T-helper 9 cell (primary cell): ENCODE results near the gene CTPS2.

Source experiments
- DNase-seq: peaks from one replicate; pipeline ENCODE4 v3.0.0-alpha.2; 2020

Gene CTPS2

DNA sequence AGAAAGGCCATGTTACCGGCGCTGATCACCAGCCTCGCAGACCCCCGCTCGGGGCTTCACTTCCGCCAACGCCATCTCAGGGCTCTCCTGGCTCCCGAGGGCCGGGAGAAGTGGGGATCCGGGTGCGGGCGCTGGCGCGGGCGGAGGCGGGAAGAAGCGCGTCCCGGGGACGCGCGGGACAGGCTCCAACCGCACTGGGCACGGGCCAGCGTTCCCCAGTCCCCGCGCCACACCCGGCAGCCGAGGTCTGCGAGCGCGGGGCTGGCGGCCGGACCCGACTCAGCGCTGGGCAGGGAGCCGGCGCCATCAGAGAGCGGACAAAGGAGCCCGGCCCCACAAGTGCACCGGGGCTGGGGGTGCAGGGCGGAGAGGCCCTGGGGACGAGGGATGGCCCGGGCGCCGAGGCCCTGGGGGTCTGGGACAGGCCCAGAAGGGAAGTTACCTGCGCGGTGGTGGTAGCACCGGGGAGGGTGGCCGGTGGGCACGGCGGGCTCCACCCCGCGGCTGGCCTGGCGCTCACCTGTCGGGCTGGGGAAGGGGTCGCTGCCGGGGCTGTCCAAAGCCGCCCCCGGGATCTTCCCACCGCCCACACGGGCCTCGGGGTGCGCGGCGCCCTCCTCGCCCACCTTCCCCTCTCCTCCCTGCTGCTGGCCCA is 449 bp downstream of the CTPS2 start:
- DNase-seq = no peak

DNA sequence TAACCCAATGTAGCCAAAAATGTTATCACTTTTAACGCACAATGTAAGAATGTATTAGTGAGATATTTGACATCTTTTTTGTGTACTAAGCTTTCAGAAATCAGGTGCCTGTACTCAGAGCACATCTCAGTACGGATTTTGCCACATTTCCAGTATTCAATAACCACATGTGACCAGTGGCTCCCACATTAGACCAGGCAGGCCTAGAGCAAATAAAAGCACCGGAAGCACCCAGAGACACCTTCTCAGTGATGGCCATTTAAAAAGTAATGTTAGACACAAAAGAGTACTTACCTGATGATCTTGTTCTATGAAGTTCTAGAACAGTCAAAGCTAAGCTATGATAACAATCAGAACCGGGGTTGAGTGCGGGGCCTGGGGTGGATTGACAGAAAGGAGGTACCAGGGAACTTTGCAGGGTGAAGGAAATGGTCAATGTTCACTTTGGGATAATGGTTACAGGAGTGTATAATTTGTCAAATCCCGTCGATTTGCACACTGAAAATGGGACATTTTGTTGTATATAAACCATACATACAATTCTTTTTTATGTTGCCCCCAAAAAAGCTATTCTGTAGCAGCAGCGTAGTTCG is 1.2 kb downstream of the CTPS2 start:
- no peak for DNase-seq

DNA sequence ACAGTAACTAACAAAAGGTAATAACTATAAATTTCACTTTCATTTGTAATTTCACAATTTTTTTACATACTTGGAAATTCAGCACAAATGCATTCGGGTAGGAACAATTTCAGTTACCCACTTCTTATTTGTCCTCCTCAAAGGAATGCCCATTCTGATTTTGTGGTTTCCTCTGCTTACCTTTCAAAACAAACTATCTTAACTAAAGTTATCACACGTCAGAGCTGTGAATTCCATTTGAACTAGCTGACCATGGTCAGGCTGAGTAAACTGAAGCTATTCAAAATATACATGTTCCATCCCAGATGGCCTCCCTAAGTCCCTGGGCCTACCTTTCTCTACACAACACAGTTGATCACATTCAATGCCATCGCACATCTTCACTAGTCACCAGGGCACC is 4.5 kb downstream of the CTPS2 start:
- DNase-seq = no peak

DNA sequence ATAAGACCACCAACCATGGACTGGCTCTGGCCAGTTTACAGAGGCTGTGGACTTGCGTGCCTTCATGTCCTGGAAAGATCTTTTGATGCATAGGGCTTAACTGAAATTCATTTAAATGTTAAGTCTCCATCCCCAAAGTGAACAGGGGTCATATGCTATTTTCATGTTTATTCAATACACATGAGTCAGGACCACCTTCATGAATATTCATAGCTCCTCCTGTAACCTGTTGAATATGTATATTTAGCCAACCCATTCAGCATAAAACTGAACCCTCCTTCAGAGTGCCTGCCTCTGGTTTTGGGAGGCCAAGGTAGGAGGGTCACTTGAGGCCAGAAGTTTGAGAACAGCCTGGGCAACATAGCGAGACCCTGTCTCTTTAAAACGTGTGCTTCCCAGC is 7.1 kb downstream of the CTPS2 start:
- no peak for DNase-seq

DNA sequence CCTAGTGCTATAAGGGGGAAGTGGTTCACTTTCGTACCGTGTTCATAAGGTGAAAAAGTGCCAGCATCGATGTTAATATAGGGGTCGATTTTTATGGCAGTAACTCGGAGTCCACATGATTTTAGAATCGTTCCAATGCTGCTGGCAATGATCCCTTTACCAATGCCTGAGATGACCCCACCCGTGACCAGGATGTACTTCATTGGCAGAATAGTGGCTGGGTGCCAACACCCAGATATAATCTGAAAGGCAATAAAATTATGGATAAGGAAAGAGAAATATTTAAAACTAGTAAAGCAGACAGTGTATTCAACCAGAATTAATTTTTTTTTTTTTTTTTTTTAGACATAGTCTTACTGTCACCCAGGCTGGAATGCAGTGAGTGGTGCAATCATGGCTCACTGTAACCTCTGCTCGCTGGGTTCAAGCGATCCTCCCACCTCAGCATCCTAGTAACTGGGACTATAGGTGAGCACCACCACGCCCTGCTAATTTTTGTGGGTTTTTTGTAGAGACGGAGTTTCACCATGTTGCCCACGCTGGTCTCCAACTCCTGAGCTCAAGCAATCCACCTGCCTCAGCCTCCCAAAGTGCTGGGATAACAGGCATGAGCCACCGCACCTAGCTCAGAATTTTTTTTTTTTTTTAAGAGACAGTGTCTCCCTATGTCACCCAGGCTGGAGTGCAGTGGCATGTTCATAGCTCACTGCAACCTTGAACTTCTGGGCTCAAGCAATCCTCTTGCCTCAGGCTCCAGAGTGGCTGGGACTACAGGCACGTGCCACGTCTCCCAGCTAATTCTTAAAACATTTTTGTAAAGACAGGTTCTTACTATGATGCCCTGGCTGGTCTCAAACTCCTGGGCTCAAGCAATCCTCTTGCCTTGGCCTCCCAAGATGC is 9.5 kb downstream of the CTPS2 start:
- DNase-seq = no peak

DNA sequence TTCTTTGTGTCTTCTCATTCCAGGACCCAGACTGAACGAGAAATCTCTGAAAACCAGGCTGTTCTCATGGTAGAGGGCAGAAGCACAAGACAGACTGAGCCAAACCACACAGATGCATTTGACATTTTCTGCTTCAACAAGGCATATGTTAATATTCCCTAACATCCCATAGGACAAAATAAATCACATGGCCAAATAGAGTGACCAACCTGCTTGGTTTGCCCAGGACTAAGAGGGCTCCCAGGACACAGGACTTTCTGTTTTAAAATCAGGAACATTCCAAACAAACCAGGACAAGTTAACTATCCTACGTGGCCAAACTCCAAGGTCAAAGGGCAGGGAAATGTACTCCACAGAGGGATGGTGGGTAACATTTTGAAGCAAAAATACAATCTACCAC is 11.7 kb downstream of the CTPS2 start:
- DNase-seq = no peak

DNA sequence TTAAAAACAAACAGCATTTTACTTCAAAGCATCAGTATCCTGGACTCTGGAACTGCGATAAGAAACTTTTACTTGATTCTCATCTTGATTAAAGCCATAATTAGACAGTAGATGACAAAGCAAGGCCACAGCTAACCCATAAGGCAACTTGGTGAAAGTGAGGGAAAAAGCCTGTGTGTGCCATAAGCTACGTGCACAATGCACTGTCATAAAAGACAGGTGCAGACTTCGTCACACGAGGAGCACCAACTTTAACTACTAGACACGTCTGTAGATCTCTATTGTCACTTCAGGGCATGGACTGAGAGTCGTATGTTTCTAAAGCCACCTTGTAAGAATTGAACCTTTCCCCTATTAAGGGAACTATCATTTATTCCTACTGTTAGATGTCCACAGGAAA is 13.1 kb downstream of the CTPS2 start:
- no peak for DNase-seq

DNA sequence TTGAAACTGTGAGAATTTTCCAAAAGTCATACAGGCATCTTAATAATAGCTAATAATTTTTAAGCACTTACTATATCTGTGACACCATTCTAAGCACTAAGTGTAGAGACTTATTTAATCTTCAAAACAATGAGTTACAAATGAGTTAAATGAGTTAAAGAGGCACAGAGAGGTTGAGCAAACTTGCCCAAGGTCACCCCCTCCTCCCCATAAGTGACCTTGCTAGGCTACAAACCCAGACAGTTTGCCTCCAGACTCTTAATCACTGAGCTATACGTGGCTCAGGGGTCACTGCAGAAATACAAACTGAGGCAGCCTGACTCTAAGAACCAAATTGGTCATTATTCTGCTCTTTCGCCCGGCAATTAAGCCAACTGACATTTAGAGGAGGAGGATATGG is 15.5 kb downstream of the CTPS2 start:
- DNase-seq = no peak

DNA sequence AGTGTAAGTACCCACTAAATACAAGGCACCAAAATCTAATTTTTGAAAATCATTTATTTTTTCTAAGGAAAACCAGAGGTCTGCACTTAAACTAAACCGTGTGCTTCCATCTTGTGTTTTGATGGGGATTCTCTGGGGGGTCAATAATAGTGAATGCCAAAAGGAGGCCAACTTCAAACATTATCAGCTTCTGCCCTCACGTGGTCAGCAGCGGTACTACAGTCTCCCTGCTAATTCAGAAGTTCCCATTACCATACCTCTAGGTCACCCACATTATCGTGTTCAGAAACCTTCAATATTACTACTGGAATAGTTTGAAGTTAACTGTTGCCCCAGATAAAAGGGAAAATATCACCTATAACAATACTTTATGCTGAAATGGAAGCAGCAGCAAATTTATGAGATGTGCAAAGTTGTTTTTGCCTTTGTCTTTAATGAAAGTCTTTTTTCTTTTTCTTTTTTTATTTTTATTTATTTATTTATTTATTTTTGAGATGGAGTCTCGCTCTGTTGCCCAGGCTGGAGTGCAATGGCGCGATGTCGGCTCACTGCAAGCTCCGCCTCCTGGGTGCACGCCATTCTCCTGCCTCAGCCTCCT is 17.3 kb downstream of the CTPS2 start:
- peak; percentile 70 for DNase-seq

DNA sequence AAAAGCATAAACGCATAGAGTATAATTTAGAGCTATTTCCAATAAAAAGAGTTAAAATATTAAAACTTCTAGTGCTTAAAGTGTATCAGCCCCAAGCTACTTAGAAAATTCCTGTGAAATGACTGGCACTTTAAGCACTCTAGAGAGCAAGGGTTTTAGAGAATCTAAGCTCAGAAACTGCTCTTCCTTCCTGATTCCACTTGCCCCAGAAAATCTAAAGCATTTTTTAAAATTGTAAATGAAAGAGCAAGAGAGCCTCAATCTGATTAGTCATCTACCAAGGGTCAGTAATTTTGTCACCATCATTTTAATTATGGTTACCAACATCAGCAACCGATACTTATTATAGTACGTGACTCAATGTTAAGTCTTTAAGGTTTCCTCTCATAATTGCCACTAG is 25.0 kb downstream of the CTPS2 start:
- DNase-seq = no peak

DNA sequence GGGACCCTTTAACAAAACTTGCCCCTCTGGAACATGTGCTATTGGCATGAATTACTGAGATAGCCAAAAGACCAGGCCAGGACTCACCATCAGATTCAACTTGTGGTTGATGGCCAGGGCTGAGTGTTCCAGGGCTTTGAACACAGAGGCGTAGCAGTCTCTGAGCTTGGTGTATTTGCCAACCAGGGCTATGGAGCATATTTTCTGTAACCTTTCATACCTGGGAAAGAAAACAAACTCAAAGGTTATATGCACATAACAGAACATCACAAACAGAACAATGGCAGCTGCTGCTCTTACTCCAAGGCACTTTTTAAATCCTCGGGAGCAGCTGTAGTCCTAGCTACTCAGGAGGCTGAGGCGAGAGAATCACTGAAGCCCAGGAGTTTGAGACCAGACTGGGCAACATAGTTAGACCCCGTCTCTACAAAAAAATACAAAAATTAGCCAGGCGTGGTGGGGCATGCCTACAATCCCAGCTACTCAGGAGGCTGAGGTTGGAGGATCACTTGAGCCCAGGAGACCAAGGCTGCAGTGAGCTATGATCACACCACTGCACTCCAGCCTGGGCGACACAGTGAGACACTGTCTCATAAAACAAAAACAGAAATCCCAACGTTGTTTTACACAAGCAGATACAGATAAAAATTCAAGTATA is 29.3 kb downstream of the CTPS2 start:
- DNase-seq = no peak

DNA sequence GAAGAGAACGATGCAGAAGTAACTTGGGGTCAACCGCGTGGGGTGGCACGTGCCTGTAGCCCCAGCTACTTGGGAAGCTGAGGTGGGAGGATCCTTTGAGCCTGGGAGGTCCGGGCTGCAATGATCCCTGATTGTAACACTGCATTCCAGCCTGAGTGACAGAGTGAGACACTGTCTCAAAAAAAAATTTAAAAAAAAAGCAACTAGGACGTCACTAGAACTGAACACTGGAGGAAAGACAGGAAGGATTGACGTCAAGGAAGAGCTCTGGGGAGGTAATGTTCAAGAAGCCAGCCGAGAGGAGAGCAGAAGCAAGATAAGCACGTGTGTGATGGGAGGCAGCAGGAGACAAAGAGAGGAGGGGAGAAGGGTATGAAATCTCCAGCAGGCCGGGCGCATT is 33.8 kb downstream of the CTPS2 start:
- DNase-seq = no peak

DNA sequence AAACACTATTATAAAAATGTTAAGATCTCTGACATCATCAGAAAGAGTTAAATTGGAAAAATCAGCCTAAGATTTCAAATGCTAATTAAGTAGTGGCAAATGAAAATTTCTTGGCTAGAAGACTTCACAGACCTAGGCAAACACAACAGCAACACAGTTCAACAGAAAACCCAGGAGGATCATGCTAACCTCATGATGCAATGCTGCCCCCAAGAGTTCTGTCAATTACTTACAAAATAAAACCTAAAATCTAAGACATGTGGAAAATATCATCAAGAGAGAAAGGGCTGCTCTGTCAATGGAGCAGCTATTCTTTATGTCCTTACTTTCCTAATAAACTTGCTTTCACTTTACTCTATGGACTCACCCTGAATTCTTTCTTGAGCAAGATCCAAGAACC is 41.5 kb downstream of the CTPS2 start:
- DNase-seq = no peak

DNA sequence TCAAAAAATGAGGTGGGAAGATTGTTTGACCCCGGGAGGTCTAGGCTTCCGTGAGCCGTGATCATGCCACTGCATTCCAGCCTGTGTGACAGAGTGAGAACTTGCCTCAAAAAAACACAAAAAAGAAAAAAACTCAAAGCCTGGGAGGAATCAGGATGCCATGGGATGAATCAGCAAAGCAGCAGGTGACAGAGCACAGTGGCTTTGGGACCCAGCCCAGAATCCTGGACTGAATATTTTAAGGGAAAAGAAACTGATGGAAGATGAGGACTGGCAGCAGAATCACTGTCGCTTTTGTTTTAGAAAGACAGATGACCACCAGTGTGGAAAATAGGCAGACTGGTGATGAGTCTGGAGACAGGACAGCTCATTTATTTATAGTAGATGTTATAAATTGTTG is 45.9 kb downstream of the CTPS2 start:
- DNase-seq = no peak

DNA sequence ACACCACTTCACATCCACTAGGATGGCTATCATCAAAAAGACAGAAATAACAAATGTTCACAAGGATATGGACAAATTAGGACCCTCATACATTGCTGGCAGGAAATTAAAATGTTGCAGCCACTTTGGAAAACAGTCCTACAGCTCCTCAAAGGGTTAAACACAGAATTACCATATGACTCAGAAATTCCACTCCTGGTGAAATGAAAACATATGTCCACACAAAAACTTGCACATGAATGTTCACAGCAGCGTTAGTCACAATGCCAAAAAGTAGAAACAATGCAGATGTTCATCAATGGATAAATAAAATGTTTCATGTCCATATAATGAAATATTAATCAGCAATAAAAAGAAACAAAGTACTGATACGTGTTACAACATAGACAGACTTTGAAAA is 47.4 kb downstream of the CTPS2 start:
- DNase-seq = no peak

DNA sequence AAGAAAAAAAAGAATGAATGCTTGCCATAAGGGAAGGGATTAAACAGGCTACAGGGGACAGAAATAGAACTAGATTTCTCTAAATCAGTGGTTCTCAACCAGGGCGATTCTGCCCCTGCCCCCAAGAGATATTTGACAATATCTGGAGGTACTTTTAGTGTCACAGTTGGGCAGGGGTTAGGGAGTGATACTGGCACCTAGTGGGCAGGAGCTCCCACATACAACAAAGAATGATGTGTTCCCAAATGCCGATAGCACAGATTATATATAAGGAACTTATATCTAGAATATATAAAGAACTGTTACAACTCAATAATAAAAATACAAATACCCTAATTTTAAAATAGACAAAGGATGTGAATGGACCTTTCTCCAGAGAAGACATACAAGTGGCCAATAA is 47.8 kb downstream of the CTPS2 start:
- no peak for DNase-seq

DNA sequence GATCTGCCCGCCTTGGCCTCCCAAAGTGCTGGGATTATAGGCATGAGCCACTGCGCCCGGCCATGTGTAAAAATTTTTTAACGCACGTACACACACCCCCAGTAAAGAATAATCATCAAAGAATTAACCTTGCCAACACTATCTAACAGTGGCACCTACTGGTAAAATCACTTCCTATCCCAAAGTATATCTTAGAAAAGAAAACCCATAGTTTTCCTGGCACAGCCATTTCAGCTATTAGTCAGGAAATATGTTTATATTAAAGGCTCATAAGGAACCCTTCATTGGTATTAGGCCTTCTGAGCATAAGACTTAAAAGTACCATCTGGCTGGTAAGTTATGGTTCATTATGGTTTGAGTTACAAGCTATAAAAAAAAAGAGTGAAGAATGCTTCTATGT is 48.4 kb downstream of the CTPS2 start:
- no peak for DNase-seq

DNA sequence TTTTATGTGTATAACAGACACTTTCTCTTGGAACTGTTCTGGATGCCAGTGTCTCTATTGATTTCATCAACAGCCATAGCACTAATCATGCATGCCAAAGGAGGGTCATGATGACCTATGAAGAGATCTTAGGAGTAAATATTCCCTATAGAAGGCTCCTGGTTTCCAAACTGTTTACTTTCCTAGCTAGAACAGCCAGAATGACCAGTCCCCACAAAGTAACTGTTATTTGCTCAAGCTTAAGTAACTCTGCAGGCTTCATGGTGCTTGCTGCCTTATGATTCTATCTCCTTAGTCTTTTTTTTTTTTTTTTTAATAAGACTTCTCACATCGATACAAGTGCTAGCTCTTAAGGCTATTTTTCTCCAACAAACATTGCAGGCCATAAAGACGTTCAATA is 50.1 kb downstream of the CTPS2 start:
- DNase-seq = no peak

DNA sequence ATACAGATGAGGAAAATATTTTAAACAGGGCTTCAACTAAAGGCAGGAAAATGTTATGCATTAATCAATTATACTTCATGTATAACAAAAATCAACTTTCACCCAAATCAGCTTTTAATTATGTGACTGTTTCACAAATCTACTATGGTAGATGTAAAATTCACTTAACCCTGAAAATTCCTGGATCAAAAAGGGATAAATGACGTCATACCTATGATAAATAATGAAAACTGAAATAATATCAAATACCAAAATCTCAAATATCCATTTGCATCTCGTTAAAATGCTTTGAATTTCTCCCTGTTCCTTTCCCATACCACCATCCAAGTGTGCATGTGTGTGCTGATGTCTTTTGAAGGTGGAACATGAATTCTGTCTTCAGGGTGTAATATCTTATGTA is 51.0 kb downstream of the CTPS2 start:
- no peak for DNase-seq

DNA sequence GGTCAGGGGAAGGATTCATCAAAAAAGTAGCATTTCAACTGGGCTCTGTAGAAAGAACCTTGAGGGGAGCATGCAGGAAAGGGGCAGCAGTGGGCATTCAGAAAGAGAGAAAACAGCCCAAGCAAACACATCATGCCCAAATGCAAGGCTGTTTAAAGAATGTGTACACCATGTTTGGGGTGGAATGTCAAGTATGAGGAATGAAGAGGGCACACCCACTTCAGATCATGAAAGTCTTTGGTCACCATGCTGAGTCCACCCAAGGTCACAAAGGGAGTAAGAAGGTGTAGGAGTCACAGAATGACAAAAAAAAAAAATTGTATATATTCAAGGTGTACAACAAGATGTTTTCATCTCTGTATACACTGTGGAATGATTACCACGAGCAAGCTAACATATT is 53.1 kb downstream of the CTPS2 start:
- no peak for DNase-seq

DNA sequence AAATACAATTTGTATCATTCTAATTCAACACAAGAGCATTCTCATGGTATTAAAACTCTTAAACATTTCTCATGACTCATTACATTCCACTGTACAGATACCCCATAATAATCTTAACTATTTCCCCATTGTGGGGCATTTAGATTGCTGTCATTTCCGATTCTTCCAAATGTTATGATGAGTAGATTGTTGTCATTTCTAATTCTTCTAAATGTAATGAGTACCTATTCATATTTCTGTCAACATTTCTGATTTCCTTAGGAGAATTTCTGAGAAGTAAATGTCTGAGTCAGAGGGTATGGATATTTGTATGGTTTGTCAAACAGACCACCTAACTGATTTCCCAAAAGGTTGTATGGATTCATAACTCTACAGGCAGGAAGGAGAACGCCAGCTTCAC is 54.2 kb downstream of the CTPS2 start:
- no peak for DNase-seq

DNA sequence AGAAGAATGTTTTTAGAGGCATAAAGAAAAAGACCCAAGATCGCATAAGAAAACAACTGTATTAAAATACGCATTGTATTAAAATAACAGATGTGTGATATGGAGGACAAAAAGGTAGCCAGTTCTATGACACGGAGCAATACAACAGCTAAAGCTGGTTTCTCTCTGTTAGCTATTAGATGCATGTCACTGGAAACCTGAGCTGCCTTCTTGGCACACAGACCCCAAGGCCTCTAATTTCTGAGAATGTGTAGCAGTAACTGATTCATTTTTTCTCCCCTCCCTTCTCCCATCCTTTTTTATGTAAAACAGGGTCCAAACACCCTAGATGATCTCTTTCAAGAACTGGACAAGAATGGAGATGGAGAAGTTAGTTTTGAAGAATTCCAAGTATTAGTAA is 58.4 kb downstream of the CTPS2 start:
- DNase-seq = no peak

DNA sequence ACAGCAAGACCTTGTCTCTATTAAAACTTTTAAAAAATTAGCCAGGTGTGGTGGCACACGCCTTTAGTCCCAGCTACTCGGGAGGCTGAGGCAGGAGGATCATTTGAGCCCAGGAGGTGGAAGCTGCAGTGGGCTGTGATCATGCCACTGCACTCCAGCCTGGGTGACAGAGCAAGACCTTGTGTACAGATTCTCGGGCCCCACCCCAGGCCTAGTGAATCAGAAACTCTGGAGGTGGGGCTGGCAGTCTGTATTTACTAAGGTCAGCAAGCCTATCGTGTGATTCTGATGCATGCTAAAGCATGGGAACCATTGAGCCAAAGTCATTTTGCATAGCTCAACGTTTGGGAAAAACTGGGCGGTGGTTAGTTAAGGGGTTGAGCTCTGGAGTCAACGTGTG is 59.0 kb downstream of the CTPS2 start:
- no peak for DNase-seq
